ENCODE results near the gene IL1RAP.

The IL1RAP gene

DNA sequence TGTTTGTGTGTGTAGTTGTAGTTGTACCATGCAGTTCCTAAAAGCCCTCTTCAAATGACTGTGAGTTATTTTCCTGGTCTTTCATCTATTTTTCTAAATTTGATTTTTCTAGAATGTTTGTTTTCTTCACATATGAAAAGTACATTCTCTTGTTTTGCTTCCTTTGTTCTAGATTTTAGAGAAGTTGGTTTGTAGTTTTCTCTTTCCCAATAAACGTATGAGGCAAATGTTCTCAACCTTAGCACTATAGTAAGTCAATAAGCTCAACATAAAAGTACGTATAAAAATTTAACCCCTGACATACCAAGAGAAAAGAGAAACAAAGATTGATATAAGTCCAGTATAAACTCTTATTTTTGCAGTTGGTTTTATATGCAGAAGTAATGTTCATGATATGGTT is 74.7 kb downstream of the IL1RAP start:
- H3K4me2 ChIP-seq (ENCODE audit: low read depth, low read length, poor library complexity, severe bottlenecking) = no peak overlapping the region
- no peaks in the 10 kb centered on the region for H3K27me3 ChIP-seq (ENCODE audit: insufficient read depth, low read length, poor library complexity, severe bottlenecking)
- TF ChIP-seq, protein P1, sequence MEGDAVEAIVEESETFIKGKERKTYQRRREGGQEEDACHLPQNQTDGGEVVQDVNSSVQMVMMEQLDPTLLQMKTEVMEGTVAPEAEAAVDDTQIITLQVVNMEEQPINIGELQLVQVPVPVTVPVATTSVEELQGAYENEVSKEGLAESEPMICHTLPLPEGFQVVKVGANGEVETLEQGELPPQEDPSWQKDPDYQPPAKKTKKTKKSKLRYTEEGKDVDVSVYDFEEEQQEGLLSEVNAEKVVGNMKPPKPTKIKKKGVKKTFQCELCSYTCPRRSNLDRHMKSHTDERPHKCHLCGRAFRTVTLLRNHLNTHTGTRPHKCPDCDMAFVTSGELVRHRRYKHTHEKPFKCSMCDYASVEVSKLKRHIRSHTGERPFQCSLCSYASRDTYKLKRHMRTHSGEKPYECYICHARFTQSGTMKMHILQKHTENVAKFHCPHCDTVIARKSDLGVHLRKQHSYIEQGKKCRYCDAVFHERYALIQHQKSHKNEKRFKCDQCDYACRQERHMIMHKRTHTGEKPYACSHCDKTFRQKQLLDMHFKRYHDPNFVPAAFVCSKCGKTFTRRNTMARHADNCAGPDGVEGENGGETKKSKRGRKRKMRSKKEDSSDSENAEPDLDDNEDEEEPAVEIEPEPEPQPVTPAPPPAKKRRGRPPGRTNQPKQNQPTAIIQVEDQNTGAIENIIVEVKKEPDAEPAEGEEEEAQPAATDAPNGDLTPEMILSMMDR (conservative IDR thresholded peaks at IDR 0.05; ENCODE audit: low read length) = no peak
- no peak for TF ChIP-seq EZH2phosphoT487 (IDR thresholded peaks at IDR 0.05; ENCODE audit: borderline replicate concordance)
- no peaks in the 10 kb centered on the region for H3K9me2 ChIP-seq (replicated peaks; ENCODE audit: low read depth, low read length)
- H3F3A ChIP-seq (ENCODE audit: low read depth) = no peaks in the 10 kb centered on the region
- no peaks in the 10 kb centered on the region for H3K36me3 ChIP-seq (ENCODE audit: insufficient read depth, low read length)
- no peaks in the 10 kb centered on the region for H3K9me3 ChIP-seq (ENCODE audit: insufficient read depth, low read depth, low read length)
- H3K4me3 ChIP-seq (ENCODE audit: low read length, poor library complexity, severe bottlenecking) = no peak overlapping the region
- no peak overlapping the region for H2AFZ ChIP-seq (ENCODE audit: low read length)
- no peaks in the 10 kb centered on the region for H4K20me1 ChIP-seq (ENCODE audit: insufficient read depth, low read length, poor library complexity, severe bottlenecking)
- no peaks in the 10 kb centered on the region for H3K79me2 ChIP-seq (ENCODE audit: insufficient read depth, low read length)
- H3K9ac ChIP-seq (ENCODE audit: low read depth, low read length, poor library complexity, severe bottlenecking) = no peak overlapping the region
- H3K4me1 ChIP-seq (ENCODE audit: insufficient read depth, low read length, poor library complexity, severe bottlenecking) = peaks cover 12% of the 10 kb centered on the region

DNA sequence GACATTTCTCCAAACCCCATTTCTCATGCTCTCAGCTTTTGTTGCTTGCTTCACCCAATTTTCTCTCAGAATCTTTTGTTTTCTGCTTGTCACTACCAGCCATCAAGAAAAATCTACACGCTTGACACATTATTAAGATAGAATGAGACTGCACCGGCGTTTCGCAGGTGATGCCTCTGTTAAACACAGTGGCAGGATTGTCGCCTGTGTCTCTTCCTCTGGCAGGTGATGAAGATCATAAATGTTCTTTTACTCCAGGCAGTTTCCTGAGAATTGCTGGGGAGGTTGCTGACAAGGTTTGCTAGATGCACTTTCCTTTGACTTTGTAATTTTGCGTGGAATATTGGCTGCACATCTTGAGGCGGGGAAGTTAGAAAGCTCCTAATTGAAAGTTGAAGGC is 75.4 kb downstream of the IL1RAP start:
- Histone ChIP-seq H3K4me3 (ENCODE audit: low read length, poor library complexity, severe bottlenecking) (no peak overlapping the region), H3K9ac (ENCODE audit: low read depth, low read length, poor library complexity, severe bottlenecking) (no peak overlapping the region), H2AFZ (ENCODE audit: low read length) (no peak overlapping the region), H3K9me2 (replicated peaks; ENCODE audit: low read depth, low read length) (no peaks in the 10 kb centered on the region), H4K20me1 (ENCODE audit: insufficient read depth, low read length, poor library complexity, severe bottlenecking) (no peaks in the 10 kb centered on the region), H3K79me2 (ENCODE audit: insufficient read depth, low read length) (no peaks in the 10 kb centered on the region), H3K27me3 (ENCODE audit: insufficient read depth, low read length, poor library complexity, severe bottlenecking) (no peaks in the 10 kb centered on the region), H3K36me3 (ENCODE audit: insufficient read depth, low read length) (no peaks in the 10 kb centered on the region), H3K4me1 (ENCODE audit: insufficient read depth, low read length, poor library complexity, severe bottlenecking) (peaks cover 12% of the 10 kb centered on the region), H3F3A (ENCODE audit: low read depth) (no peaks in the 10 kb centered on the region), H3K9me3 (ENCODE audit: insufficient read depth, low read depth, low read length) (no peaks in the 10 kb centered on the region), H3K4me2 (ENCODE audit: low read depth, low read length, poor library complexity, severe bottlenecking) (no peak overlapping the region)
- TF ChIP-seq, protein P1 (conservative IDR thresholded peaks at IDR 0.05; ENCODE audit: low read length) = no peak
- TF ChIP-seq EZH2phosphoT487 (IDR thresholded peaks at IDR 0.05; ENCODE audit: borderline replicate concordance) = no peak

DNA sequence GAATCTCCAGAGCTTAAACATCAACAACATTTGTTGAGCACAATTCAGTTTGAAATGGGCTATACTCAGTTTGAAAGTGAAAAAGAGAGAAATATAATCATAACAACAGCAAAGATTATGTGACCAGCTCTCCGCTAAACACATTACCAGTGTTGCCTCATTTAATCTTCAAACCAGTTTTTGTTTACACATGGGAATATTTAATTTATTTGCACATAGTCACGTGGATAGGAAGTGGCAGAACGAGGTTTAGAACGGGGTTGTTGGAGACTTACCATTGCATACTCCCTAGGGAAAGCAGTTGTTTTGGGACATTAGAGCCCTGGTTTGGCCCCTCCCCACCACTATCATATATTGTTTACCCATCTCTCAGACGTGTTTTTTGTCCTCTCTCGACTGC is 77.2 kb downstream of the IL1RAP start:
- no peak overlapping the region for H3K4me2 ChIP-seq (ENCODE audit: low read depth, low read length, poor library complexity, severe bottlenecking)
- no peaks in the 10 kb centered on the region for H3K9me2 ChIP-seq (replicated peaks; ENCODE audit: low read depth, low read length)
- H2AFZ ChIP-seq (ENCODE audit: low read length) = no peak overlapping the region
- H3K36me3 ChIP-seq (ENCODE audit: insufficient read depth, low read length) = no peaks in the 10 kb centered on the region
- H3K4me3 ChIP-seq (ENCODE audit: low read length, poor library complexity, severe bottlenecking) = no peak overlapping the region
- H3K4me1 ChIP-seq (ENCODE audit: insufficient read depth, low read length, poor library complexity, severe bottlenecking) = peaks cover 9% of the 10 kb centered on the region
- no peak for TF ChIP-seq EZH2phosphoT487 (IDR thresholded peaks at IDR 0.05; ENCODE audit: borderline replicate concordance)
- TF ChIP-seq, protein P1 (conservative IDR thresholded peaks at IDR 0.05; ENCODE audit: low read length) = no peak
- no peaks in the 10 kb centered on the region for H3K79me2 ChIP-seq (ENCODE audit: insufficient read depth, low read length)
- H3K9me3 ChIP-seq (ENCODE audit: insufficient read depth, low read depth, low read length) = no peaks in the 10 kb centered on the region
- H4K20me1 ChIP-seq (ENCODE audit: insufficient read depth, low read length, poor library complexity, severe bottlenecking) = no peaks in the 10 kb centered on the region
- no peaks in the 10 kb centered on the region for H3K27me3 ChIP-seq (ENCODE audit: insufficient read depth, low read length, poor library complexity, severe bottlenecking)
- no peaks in the 10 kb centered on the region for H3F3A ChIP-seq (ENCODE audit: low read depth)
- H3K9ac ChIP-seq (ENCODE audit: low read depth, low read length, poor library complexity, severe bottlenecking) = no peak overlapping the region
